Stimulated activated CD8-positive, alpha-beta memory T cell treated with anti-CD3 and anti-CD28 coated beads, Interleukin-7, amount 100 ng/mL, for 4 hours (primary cell): ENCODE data around the gene ZNF75A.
"Not testable (repeated sequence)": the region's sequence is repeated elsewhere in the genome, so short reads cannot be mapped to it uniquely, and the experiment has no call there.

Experiments used
- DNase-seq, 2 donors: peaks; one replicate each; pipeline ENCODE4 v3.0.0-alpha.2; 2020; ENCODE audit warnings: low read depth in 2 of 2

Gene ZNF75A

GRCh38 chr16:3305109-3306068 lies at the start of gene ZNF75A, which contains the start of gene TIGD7:
TSS of gene ZNF75A (plus strand) at chr16:3305497. CDS start at chr16:3308429, 2,932 bp downstream.
TSS of gene TIGD7 (minus strand) at chr16:3305430. CDS start at chr16:3300614, 4,816 bp downstream.
- DNase-seq, result peak; percentile 66 to 80

GRCh38 chr16:3256146-3256865 lies 49.0 kb upstream of the ZNF75A start, which contains the start of gene MEFV:
TSS of gene MEFV (minus strand) at chr16:3256633. CDS start at chr16:3256587, 46 bp downstream.
- no peak for DNase-seq

- no peak for DNase-seq
These were observed 48.3 kb upstream of the ZNF75A start for GRCh38 chr16:3256866-3257465.

GRCh38 chr16:3259836-3260235 lies 45.5 kb upstream of the ZNF75A start:
- DNase-seq, result no peak

- no peak for DNase-seq
These were observed 42.8 kb upstream of the ZNF75A start for GRCh38 chr16:3262517-3262916.

GRCh38 chr16:3264137-3265036 lies 40.9 kb upstream of the ZNF75A start:
- peak; percentile 95 to 99 for DNase-seq

- no peak for DNase-seq
These were observed 38.3 kb upstream of the ZNF75A start for GRCh38 chr16:3266873-3267537.

- DNase-seq, result no peak
These were observed 37.0 kb upstream of the ZNF75A start for GRCh38 chr16:3268294-3268693.

- DNase-seq, result not testable (repeated sequence)
These were observed 34.6 kb upstream of the ZNF75A start for GRCh38 chr16:3270718-3271117.

- not testable (repeated sequence) for DNase-seq
These were observed 34.0 kb upstream of the ZNF75A start for GRCh38 chr16:3271281-3271680.

GRCh38 chr16:3274490-3274889 lies 30.8 kb upstream of the ZNF75A start:
- DNase-seq, result no peak

- DNase-seq, result no peak
These were observed 30.4 kb upstream of the ZNF75A start for GRCh38 chr16:3274947-3275346.

GRCh38 chr16:3276679-3277078 lies 28.6 kb upstream of the ZNF75A start:
- no peak for DNase-seq

- DNase-seq, result no peak
These were observed 24.0 kb upstream of the ZNF75A start for GRCh38 chr16:3281222-3281820.

GRCh38 chr16:3282103-3282729 lies 23.1 kb upstream of the ZNF75A start:
- no peak for DNase-seq

- DNase-seq, result peak; percentile 90 to 93
These were observed 22.4 kb upstream of the ZNF75A start, which contains the start of gene ZNF263 for GRCh38 chr16:3282730-3283542. TSS of gene ZNF263 (plus strand) at chr16:3283491. CDS start at chr16:3283819, 328 bp downstream.

- DNase-seq, result no peak
These were observed 21.5 kb upstream of the ZNF75A start for GRCh38 chr16:3283543-3284447.
